Mucosa of descending colon (tissue), 3 donors: ENCODE measurements around the gene COL19A1. TPM values are rescaled to one million over a fixed set of nuclear protein-coding genes. Genes with fewer than 3 reads are reported as not detected.

Source experiments
- ATAC-seq: fragments of 200-7000 bp; cut with Tn5 transposase; one replicate; pipeline ENCODE4 v1.9.1; 2020; ENCODE audit warnings: mild to moderate bottlenecking, moderate library complexity
- DNase-seq, 3 donors: peaks; one replicate each; pipeline ENCODE4 v3.0.0-alpha.2; 2020
- H3K36me3 ChIP-seq: fragments of 200-600 bp; one replicate; pipeline ENCODE4 v1.8.0; 2021; ENCODE audit warnings: low read depth, mild to moderate bottlenecking
- H3K4me1 ChIP-seq: fragments of 200-600 bp; one replicate; pipeline ENCODE4 v1.8.0; 2021; ENCODE audit warnings: low read depth, mild to moderate bottlenecking
- H3K4me3 ChIP-seq: fragments of 200-600 bp; one replicate; pipeline ENCODE4 v1.8.0; 2021; ENCODE audit warnings: mild to moderate bottlenecking
- H3K9me3 ChIP-seq: fragments of 200-600 bp; one replicate; pipeline ENCODE4 v1.8.0; 2021; ENCODE audit warnings: mild to moderate bottlenecking
- CTCF ChIP-seq: fragments of 200-600 bp; IDR thresholded peaks from one replicate; pipeline ENCODE4 v1.8.0; 2022; ENCODE audit warnings: antibody characterized with exemption, mild to moderate bottlenecking
- intact Hi-C, 2 donors: fragments of 100-400 bp; cut with DNase I in 1 of 2; cut with micrococcal nuclease in 1 of 2; formaldehyde crosslinking; loops; one replicate each; pipeline versions ENCODE4 v1.11.0 to v1.11.1; 2022; cut with DNase I, micrococcal nuclease
- total RNA-seq, 3 donors: library from RNA; stranded (reverse); fragmentation: NEBNext Ultra II Directional in 2 of 3; extraction: Animal tissue kit (Norgen Biotek cat#: 25700) in 2 of 3; gene quantifications; one replicate each; pipeline versions ENCODE4 v1.2.1 to v1.2.4, GENCODE V29; 2021 to 2023
- donor health status: DM: no; HTN: no; CAD: no; lungs with moderate emphysema.
- donor health status: DM: no; HTN: no; CAD: no.
- donor health status: DM: no; HTN: yes; CAD: no.

The COL19A1 gene
- total RNA-seq, 3 donors from 2014 or later: 0.19 to 0.49 (median 0.24) TPM

- ATAC-seq (no peak), DNase-seq (no peak)
- Histone ChIP-seq H3K9me3 (peaks cover 1% of the 10 kb centered on the region), H3K36me3 (no peaks in the 10 kb centered on the region), H3K4me1 (peaks cover 4% of the 10 kb centered on the region), H3K4me3 (no peak overlapping the region)
- TF ChIP-seq CTCF: no peak
- intact Hi-C loops: no loop called here
These were observed 18.9 kb upstream of the COL19A1 start for GRCh38 chr6:69847492-69847788.

GRCh38 chr6:69848552-69848951 is 17.8 kb upstream of the COL19A1 start:
- no peak for TF ChIP-seq CTCF
- DNase-seq (no peak), ATAC-seq (peak; percentile 71)
- Histone ChIP-seq H3K9me3 (peaks cover 4% of the 10 kb centered on the region), H3K4me3 (no peak overlapping the region), H3K36me3 (no peaks in the 10 kb centered on the region), H3K4me1 (peaks cover 4% of the 10 kb centered on the region)
- intact Hi-C loops: no loop called here

- Histone ChIP-seq H3K36me3 (no peaks in the 10 kb centered on the region), H3K4me1 (peaks cover 3% of the 10 kb centered on the region), H3K9me3 (peaks cover 4% of the 10 kb centered on the region), H3K4me3 (no peak overlapping the region)
- ATAC-seq (no peak), DNase-seq (no peak)
- TF ChIP-seq CTCF: no peak
- intact Hi-C loops: no loop called here
These were observed 13.7 kb upstream of the COL19A1 start for GRCh38 chr6:69852706-69853105.

GRCh38 chr6:69861986-69862385 is 4.4 kb upstream of the COL19A1 start:
- ATAC-seq (no peak), DNase-seq (no peak)
- peaks cover 9% of the 10 kb centered on the region for H3K4me1 ChIP-seq
- no peak overlapping the region for H3K4me3 ChIP-seq
- no peak for TF ChIP-seq CTCF
- H3K9me3 ChIP-seq: peaks cover 3% of the 10 kb centered on the region
- intact Hi-C loops: no loop called here
- H3K36me3 ChIP-seq: no peaks in the 10 kb centered on the region

- Histone ChIP-seq H3K36me3 (no peaks in the 10 kb centered on the region), H3K4me3 (no peak overlapping the region), H3K4me1 (peaks cover 15% of the 10 kb centered on the region), H3K9me3 (peaks cover 3% of the 10 kb centered on the region)
- DNase-seq (no peak), ATAC-seq (no peak)
- intact Hi-C loops: no loop called here
- TF ChIP-seq CTCF: no peak
These were observed 2.6 kb upstream of the COL19A1 start for GRCh38 chr6:69863766-69864165.

- H3K4me1 ChIP-seq: peaks cover 15% of the 10 kb centered on the region
- intact Hi-C loops: no loop called here
- ATAC-seq (no peak), DNase-seq (no peak)
- H3K36me3 ChIP-seq: no peaks in the 10 kb centered on the region
- no peaks in the 10 kb centered on the region for H3K9me3 ChIP-seq
- TF ChIP-seq CTCF: no peak
- no peak overlapping the region for H3K4me3 ChIP-seq
These were observed 1.2 kb upstream of the COL19A1 start for GRCh38 chr6:69865126-69865525.
